Suppressor macrophage treated with lipopolysaccharide for 1 hour (primary cell): ENCODE data around the gene DESI1.
"Not testable (repeated sequence)": the region's sequence is repeated elsewhere in the genome, so short reads cannot be mapped to it uniquely, and the experiment has no call there.

ENCODE experiments used
- DNase-seq, 3 donors: peaks; one replicate each; pipeline ENCODE4 v3.0.0-alpha.2; 2020 to 2022

Gene DESI1

GRCh38 chr22:41620589-41621098 is at the start of gene DESI1:
Gene DESI1 (minus strand): TSS chr22:41621043. CDS start chr22:41620839, 204 bp downstream.
- DNase-seq = no peak

- DNase-seq = no peak
These were observed 48.4 kb upstream of the DESI1 start for GRCh38 chr22:41668971-41669911.

- DNase-seq = no peak
These were observed 44.1 kb upstream of the DESI1 start for GRCh38 chr22:41664951-41665350.

- no peak for DNase-seq
These were observed 43.6 kb upstream of the DESI1 start for GRCh38 chr22:41664490-41664889.

GRCh38 chr22:41663594-41663993 is 42.8 kb upstream of the DESI1 start:
- DNase-seq = not testable (repeated sequence)

- no peak for DNase-seq
These were observed 40.9 kb upstream of the DESI1 start for GRCh38 chr22:41661713-41662112.

- DNase-seq = no peak
These were observed 40.2 kb upstream of the DESI1 start for GRCh38 chr22:41661088-41661487.

- DNase-seq = no peak
These were observed 39.6 kb upstream of the DESI1 start for GRCh38 chr22:41660416-41660815.

- DNase-seq = no peak
These were observed 39.1 kb upstream of the DESI1 start for GRCh38 chr22:41659941-41660340.

- DNase-seq = no peak
These were observed 38.0 kb upstream of the DESI1 start for GRCh38 chr22:41658869-41659268.

- DNase-seq = no peak
These were observed 36.9 kb upstream of the DESI1 start for GRCh38 chr22:41657709-41658108.

GRCh38 chr22:41656556-41656955 is 35.7 kb upstream of the DESI1 start:
- no peak for DNase-seq

- no peak for DNase-seq
These were observed 33.5 kb upstream of the DESI1 start for GRCh38 chr22:41654322-41654721.

- no peak for DNase-seq
These were observed 30.0 kb upstream of the DESI1 start for GRCh38 chr22:41650821-41651220.

- DNase-seq = no peak
These were observed 29.4 kb upstream of the DESI1 start for GRCh38 chr22:41650229-41650628.

GRCh38 chr22:41648432-41648831 is 27.6 kb upstream of the DESI1 start:
- DNase-seq = no peak

GRCh38 chr22:41647771-41648170 is 26.9 kb upstream of the DESI1 start:
- no peak for DNase-seq

GRCh38 chr22:41642331-41643110 is 21.7 kb upstream of the DESI1 start:
- DNase-seq = no peak

GRCh38 chr22:41641854-41642253 is 21.0 kb upstream of the DESI1 start:
- DNase-seq = no peak

GRCh38 chr22:41638748-41639147 is 17.9 kb upstream of the DESI1 start:
- DNase-seq = no peak

- DNase-seq = no peak
These were observed 17.3 kb upstream of the DESI1 start for GRCh38 chr22:41638124-41638523.

GRCh38 chr22:41637623-41638022 is 16.8 kb upstream of the DESI1 start:
- DNase-seq = not testable (repeated sequence)

GRCh38 chr22:41636467-41636866 is 15.6 kb upstream of the DESI1 start:
- no peak for DNase-seq

GRCh38 chr22:41634610-41635009 is 13.8 kb upstream of the DESI1 start:
- DNase-seq = not testable (repeated sequence)
